ENCODE results near the gene JPH3. TPM values are rescaled to one million over a fixed set of nuclear protein-coding genes. Genes with fewer than 3 reads are reported as not detected.
"Not testable (repeated sequence)": the region's sequence is repeated elsewhere in the genome, so short reads cannot be mapped to it uniquely, and the experiment has no call there.

Gene JPH3
- total and polyA plus RNA-seq, 3 donors from 2014 or later = 3.2 to 8.7 (median 8.3) TPM

DNA sequence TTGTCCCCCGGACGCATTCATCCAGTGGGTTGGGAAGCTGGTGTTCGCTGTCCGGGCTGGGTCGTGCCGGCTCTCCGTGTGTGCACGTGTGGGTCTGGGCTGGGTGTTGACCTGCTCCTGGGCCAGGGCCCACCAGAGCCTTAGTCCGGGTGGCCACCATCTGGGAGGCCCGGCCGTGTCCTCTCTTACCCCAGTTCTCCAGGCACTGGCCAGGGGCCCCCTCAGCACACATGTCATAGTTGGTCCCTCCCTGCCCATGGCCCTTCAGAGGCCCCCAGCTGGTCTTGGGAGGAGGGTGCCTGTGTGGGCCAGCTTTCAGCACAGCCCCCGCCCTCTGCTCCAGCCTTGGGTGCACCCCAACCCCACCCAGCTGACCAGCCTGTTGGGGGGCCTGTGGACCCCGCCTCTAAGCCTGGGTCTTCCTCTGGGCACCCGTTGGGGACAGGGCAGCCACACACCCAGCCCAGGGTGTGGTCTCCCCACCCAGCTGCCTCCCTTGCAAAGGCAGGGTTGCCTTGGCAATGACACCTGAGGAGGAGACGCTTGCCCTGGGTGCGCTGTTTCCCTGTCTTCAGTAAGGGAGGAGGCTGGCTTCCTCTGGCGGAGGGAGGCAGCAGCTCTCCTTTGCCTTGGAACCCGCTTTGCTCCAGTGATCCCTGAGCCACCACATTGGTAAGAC lies 77.4 kb downstream of the JPH3 start:
- intact Hi-C loops (cut with DNase I; ENCODE audit: low total_unique reads) = no loop called here
- TF ChIP-seq POLR2A (IDR thresholded peaks at IDR 0.05) = no peak
- TF ChIP-seq, protein P1, sequence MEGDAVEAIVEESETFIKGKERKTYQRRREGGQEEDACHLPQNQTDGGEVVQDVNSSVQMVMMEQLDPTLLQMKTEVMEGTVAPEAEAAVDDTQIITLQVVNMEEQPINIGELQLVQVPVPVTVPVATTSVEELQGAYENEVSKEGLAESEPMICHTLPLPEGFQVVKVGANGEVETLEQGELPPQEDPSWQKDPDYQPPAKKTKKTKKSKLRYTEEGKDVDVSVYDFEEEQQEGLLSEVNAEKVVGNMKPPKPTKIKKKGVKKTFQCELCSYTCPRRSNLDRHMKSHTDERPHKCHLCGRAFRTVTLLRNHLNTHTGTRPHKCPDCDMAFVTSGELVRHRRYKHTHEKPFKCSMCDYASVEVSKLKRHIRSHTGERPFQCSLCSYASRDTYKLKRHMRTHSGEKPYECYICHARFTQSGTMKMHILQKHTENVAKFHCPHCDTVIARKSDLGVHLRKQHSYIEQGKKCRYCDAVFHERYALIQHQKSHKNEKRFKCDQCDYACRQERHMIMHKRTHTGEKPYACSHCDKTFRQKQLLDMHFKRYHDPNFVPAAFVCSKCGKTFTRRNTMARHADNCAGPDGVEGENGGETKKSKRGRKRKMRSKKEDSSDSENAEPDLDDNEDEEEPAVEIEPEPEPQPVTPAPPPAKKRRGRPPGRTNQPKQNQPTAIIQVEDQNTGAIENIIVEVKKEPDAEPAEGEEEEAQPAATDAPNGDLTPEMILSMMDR (IDR thresholded peaks at IDR 0.05) = no peak
- H3K9me3 ChIP-seq = no peaks in the 10 kb centered on the region
- H3K4me3 ChIP-seq = no peak overlapping the region
- no peaks in the 10 kb centered on the region for H3K4me1 ChIP-seq
- DNase-seq = no peak
- H3K36me3 ChIP-seq (ENCODE audit: low read depth, missing control alignments) = no peaks in the 10 kb centered on the region
- 70 to 87% methylated on average over 2 to 18 of the region's 18 CpGs for WGBS, 2 donors
- no peaks in the 10 kb centered on the region for H3K27me3 ChIP-seq
- H3K27ac ChIP-seq = no peak overlapping the region

DNA sequence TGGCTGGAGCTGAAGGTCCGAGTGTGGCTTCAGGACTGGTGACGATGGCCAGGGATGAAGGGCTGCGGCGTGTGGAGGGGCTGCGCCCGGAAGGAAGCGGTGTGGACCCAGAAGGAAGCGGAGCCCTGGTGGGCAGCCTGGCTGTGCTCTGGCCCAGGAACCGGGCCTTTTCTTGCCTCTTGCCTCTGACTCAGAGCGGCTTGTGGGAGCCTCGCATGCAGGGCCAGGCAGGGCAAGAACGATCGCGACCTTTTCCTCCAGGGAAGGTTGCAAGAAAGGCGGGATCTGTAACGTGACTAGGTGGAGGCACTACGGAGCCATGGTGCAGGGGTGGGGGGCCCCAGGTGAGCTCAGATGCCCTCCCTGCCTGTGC lies 78.0 kb downstream of the JPH3 start:
- Histone ChIP-seq H3K4me1 (no peaks in the 10 kb centered on the region), H3K27ac (no peak overlapping the region), H3K27me3 (no peaks in the 10 kb centered on the region), H3K36me3 (ENCODE audit: low read depth, missing control alignments) (no peaks in the 10 kb centered on the region), H3K9me3 (no peaks in the 10 kb centered on the region), H3K4me3 (no peak overlapping the region)
- 88 to 89% methylated on average over 14 to 17 of the region's 17 CpGs for WGBS, 2 donors
- no peak for DNase-seq
- TF ChIP-seq, protein P1 (IDR thresholded peaks at IDR 0.05) = no peak
- no peak for TF ChIP-seq POLR2A (IDR thresholded peaks at IDR 0.05)
- intact Hi-C loops (cut with DNase I; ENCODE audit: low total_unique reads) = no loop called here

DNA sequence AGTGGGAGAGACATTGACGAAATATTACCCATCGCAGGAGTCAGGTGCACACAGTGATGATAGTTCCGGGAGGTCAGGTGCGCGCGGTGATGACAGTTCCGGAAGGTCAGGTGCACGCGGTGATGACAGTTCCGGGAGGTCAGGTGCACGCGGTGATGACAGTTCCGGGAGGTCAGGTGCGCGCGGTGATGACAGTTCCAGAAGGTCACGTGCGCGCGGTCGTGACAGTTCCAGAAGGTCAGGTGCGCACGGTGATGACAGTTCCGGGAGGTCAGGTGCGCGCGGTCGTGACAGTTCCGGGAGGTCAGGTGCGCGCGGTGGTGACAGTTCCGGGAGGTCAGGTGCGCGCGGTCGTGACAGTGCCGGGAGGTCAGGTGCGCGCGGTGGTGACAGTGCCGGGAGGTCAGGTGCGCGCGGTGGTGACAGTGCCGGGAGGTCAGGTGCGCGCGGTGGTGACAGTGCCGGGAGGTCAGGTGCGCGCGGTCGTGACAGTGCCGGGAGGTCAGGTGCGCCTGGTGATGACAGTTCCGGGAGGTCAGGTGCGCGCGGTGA lies 78.8 kb downstream of the JPH3 start:
- H3K27ac ChIP-seq; DNase-seq; intact Hi-C loops (cut with DNase I; ENCODE audit: low total_unique reads); H3K9me3 ChIP-seq; H3K27me3 ChIP-seq; H3K4me3 ChIP-seq; H3K4me1 ChIP-seq; H3K36me3 ChIP-seq (ENCODE audit: low read depth, missing control alignments): not testable (repeated sequence)
- 89 to 92% methylated on average over 59 to 60 of the region's 60 CpGs for WGBS, 2 donors

DNA sequence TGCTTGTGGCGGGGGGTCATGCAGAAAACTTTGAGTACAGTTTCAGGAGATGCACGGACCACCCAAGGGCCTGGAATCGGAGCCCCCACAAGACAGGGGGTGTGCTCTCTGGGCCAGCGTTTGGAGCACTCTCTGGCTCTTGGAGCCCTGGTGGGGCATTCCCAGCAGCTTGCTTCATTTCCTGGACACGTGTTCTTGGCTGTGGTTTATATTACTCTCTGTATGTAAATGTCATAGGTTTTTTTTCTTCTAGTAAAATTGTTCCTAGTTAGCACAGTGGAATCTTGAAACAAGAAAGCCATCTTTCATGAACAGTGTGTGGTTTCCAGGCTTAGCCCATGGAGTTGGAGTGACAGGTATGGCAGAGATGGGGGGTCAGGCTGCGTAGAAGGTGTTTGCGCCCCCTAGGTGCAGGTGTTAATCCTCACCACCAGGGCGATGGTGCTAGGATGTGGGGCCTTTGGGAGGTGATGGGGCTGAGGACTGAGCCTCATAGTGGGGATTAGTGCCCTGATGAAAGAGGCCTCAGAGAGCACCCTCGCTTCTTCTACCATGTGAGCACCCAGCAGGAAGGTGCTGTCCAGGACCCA lies 79.8 kb downstream of the JPH3 start:
- 61 to 69% methylated on average over 9 of the region's 9 CpGs for WGBS, 2 donors
- Histone ChIP-seq H3K4me3 (no peak overlapping the region), H3K4me1 (peaks cover 4% of the 10 kb centered on the region), H3K27ac (no peak overlapping the region), H3K9me3 (no peaks in the 10 kb centered on the region), H3K27me3 (no peaks in the 10 kb centered on the region), H3K36me3 (ENCODE audit: low read depth, missing control alignments) (no peaks in the 10 kb centered on the region)
- no peak for DNase-seq
- no peak for TF ChIP-seq POLR2A (IDR thresholded peaks at IDR 0.05)
- TF ChIP-seq, protein P1 (IDR thresholded peaks at IDR 0.05) = no peak
- intact Hi-C loops (cut with DNase I; ENCODE audit: low total_unique reads) = no loop called here

DNA sequence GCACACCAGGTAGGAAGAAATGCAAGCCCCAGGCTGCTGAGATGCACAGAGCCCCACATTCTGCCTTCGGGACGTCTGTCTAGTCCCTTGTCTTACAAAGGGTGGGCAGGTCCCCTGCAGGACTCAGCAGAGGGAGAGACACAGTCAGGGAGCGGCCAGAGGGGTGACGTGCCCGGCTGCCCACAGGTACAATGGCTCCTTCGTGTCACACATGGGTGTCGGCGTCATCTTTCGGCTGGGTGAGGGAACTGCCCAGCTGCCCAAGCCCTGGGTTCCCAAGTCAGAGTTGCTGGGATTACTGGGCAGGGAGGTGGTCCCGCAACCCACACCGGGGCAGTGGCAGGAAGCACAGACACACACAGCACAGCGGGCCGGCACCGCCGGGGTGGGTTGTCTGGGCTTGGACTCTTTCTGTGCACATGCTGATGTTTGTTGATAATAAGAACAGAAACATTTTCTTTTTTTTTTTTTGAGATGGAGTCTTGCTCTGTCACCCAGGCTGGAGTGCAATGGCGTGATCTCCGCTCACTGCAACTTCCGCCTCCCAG lies 80.6 kb downstream of the JPH3 start:
- H3K4me1 ChIP-seq = peaks cover 5% of the 10 kb centered on the region
- TF ChIP-seq, protein P1 (IDR thresholded peaks at IDR 0.05) = no peak
- TF ChIP-seq POLR2A (IDR thresholded peaks at IDR 0.05) = no peak
- no peak for DNase-seq
- no peak overlapping the region for H3K4me3 ChIP-seq
- no peaks in the 10 kb centered on the region for H3K36me3 ChIP-seq (ENCODE audit: low read depth, missing control alignments)
- H3K9me3 ChIP-seq = no peaks in the 10 kb centered on the region
- no peaks in the 10 kb centered on the region for H3K27me3 ChIP-seq
- intact Hi-C loops (cut with DNase I; ENCODE audit: low total_unique reads) = no loop called here
- 82 to 89% methylated on average over 12 to 18 of the region's 18 CpGs for WGBS, 2 donors
- no peak overlapping the region for H3K27ac ChIP-seq

All from testis (tissue), 3 donors.